SK-N-SH (cell line): ENCODE data around the gene AHCYL2. TPM values are rescaled to one million over a fixed set of nuclear protein-coding genes. Genes with fewer than 3 reads are reported as not detected.

Experiments used
- CTCF ChIA-PET: fragments of 300-600, 350-600 bp; formaldehyde crosslinking; extraction: SDS; loops from one replicate; lab custom pipeline; 2021; lab: Yijun Ruan, JAX
- POLR2A ChIA-PET: fragments of 350-600 bp; sonication (Branson Sonifier 250); formaldehyde crosslinking; extraction: SDS; loops from one replicate; lab custom pipeline; 2020; ENCODE audit warnings: antibody characterized with exemption, inconsistent platforms; lab: Yijun Ruan, JAX
- DNase-seq: peaks from one replicate; pipeline ENCODE4 v3.0.0; 2012
- H2AFZ ChIP-seq: fragments of 200-600 bp; sonication (generic); 2 replicates; pipeline ENCODE4 v1.8.1; 2016; ENCODE audit warnings: antibody characterized with exemption, mild to moderate bottlenecking, low read depth
- H3F3A ChIP-seq: fragments of 200-600 bp; sonication (generic); replicated peaks from 2 replicates; pipeline ENCODE3; 2016; ENCODE audit warnings: antibody characterized with exemption, mild to moderate bottlenecking; ENCODE audit not compliant: insufficient read depth
- H3K27ac ChIP-seq, 2 experiments: fragments of 200-500 bp in 1 of 2; fragments of 200-600 bp in 1 of 2; sonication (Bioruptor generic) in 1 of 2; sonication (generic), shearing (Covaris generic) in 1 of 2; 2 replicates each; pipeline versions ENCODE4 v1.5.1 to v1.6.1; 2014 to 2016; ENCODE audit warnings: low read depth in 2 of 2, inconsistent platforms in 1 of 2, low read length in 1 of 2, mild to moderate bottlenecking in 1 of 2, mixed read lengths in 1 of 2
- H3K27me3 ChIP-seq: fragments of 200-600 bp; sonication (generic), shearing (Covaris generic); 2 replicates; pipeline ENCODE4 v1.6.1; 2016; ENCODE audit warnings: mixed run types; ENCODE audit not compliant: insufficient read depth
- H3K36me3 ChIP-seq, 2 experiments: fragments of 200-500 bp in 1 of 2; fragments of 200-600 bp in 1 of 2; sonication (Bioruptor generic) in 1 of 2; sonication (generic) in 1 of 2; replicated peaks in 1 of 2; 2 replicates each; pipeline versions ENCODE3 to v1.5.1; 2014 to 2016; ENCODE audit warnings: low read length in 1 of 2, mild to moderate bottlenecking in 1 of 2; ENCODE audit not compliant: insufficient read depth in 2 of 2, control insufficient read depth in 1 of 2
- H3K4me1 ChIP-seq, 2 experiments: fragments of 200-500 bp in 1 of 2; fragments of 200-600 bp in 1 of 2; sonication (Bioruptor generic) in 1 of 2; sonication (generic), shearing (Covaris generic) in 1 of 2; 2 replicates each; pipeline versions ENCODE4 v1.5.1 to v1.6.1; 2014 to 2016; ENCODE audit warnings: low read depth in 1 of 2, low read length in 1 of 2, mixed run types in 1 of 2; ENCODE audit not compliant: insufficient read depth in 2 of 2, control insufficient read depth in 1 of 2
- H3K4me2 ChIP-seq: fragments of 200-600 bp; sonication (generic), shearing (Covaris generic); 2 replicates; pipeline ENCODE4 v1.6.1; 2017; ENCODE audit warnings: mixed run types
- H3K4me3 ChIP-seq, 2 experiments: fragments of 200-500 bp in 1 of 2; fragments of 200-600 bp in 1 of 2; sonication (Bioruptor generic) in 1 of 2; sonication (generic), shearing (Covaris generic) in 1 of 2; 2 replicates each; pipeline versions ENCODE4 v1.5.1 to v1.8.1; 2014 to 2016; ENCODE audit warnings: low read depth in 2 of 2, inconsistent platforms in 1 of 2, low read length in 1 of 2, mild to moderate bottlenecking in 1 of 2, mixed read lengths in 1 of 2, moderate library complexity in 1 of 2
- H3K79me2 ChIP-seq: fragments of 200-600 bp; sonication (generic); 2 replicates; pipeline ENCODE4 v1.8.1; 2017; ENCODE audit warnings: mild to moderate bottlenecking; ENCODE audit not compliant: insufficient read depth
- H3K9ac ChIP-seq: fragments of 200-600 bp; sonication (generic); 2 replicates; pipeline ENCODE4 v1.6.1; 2017; ENCODE audit warnings: mixed run types
- H3K9me2 ChIP-seq: fragments of 200-600 bp; sonication (generic); 2 replicates; pipeline ENCODE4 v1.6.1; 2017; ENCODE audit warnings: mixed run types
- H3K9me3 ChIP-seq: fragments of 200-600 bp; sonication (generic); 2 replicates; pipeline ENCODE4 v1.6.1; 2017; ENCODE audit warnings: mixed run types, mild to moderate bottlenecking, moderate library complexity
- H4K20me1 ChIP-seq: fragments of 200-600 bp; sonication (generic); 2 replicates; pipeline ENCODE4 v1.6.1; 2017; ENCODE audit warnings: mild to moderate bottlenecking, mixed run types; ENCODE audit not compliant: insufficient read depth
- EP300 ChIP-seq, 2 experiments: IDR thresholded peaks; 2 replicates each; pipeline versions ENCODE4 v1.4.0 to v1.6.1; 2012; ENCODE audit warnings: borderline replicate concordance in 1 of 2, low read depth in 1 of 2, low read length in 1 of 2
- FOSL2 ChIP-seq: IDR thresholded peaks from 2 replicates; pipeline ENCODE4 v1.4.0; 2012; ENCODE audit warnings: low read depth, mild to moderate bottlenecking, moderate library complexity, borderline replicate concordance
- FOXJ3 ChIP-seq: sonication (generic); formaldehyde crosslinking; IDR thresholded peaks from 2 replicates; pipeline ENCODE4 v1.5.1; 2020; ENCODE audit warnings: mild to moderate bottlenecking, missing genetic modification reagents
- GABPA ChIP-seq: IDR thresholded peaks from 2 replicates; pipeline ENCODE4 v1.4.0; 2012; ENCODE audit warnings: low read depth, mild to moderate bottlenecking
- GATA2 ChIP-seq: sonication (generic); formaldehyde crosslinking; IDR thresholded peaks from 2 replicates; pipeline ENCODE4 v1.5.0; 2020; ENCODE audit warnings: mild to moderate bottlenecking, missing genetic modification reagents
- JUND ChIP-seq: IDR thresholded peaks from 2 replicates; pipeline ENCODE4 v1.4.0; 2012
- MXI1 ChIP-seq: IDR thresholded peaks from 2 replicates; pipeline ENCODE4 v1.6.1; 2012; ENCODE audit warnings: mild to moderate bottlenecking, low read depth, low read length, improper control_type of control experiment
- POLR2AphosphoS5 ChIP-seq: IDR thresholded peaks from 2 replicates; pipeline ENCODE4 v1.6.1; 2012; ENCODE audit warnings: low read depth, low read length
- RCOR1 ChIP-seq: fragments of 150-350 bp; IDR thresholded peaks from 2 replicates; pipeline ENCODE4 v1.6.1; 2017; ENCODE audit warnings: antibody characterized with exemption, low read length
- RFX5 ChIP-seq: IDR thresholded peaks from 2 replicates; pipeline ENCODE4 v1.6.1; 2012; ENCODE audit warnings: mild to moderate bottlenecking, improper control_type of control experiment, low read length
- SIN3A ChIP-seq: IDR thresholded peaks from 2 replicates; pipeline ENCODE4 v1.6.1; 2012; ENCODE audit warnings: low read depth, mild to moderate bottlenecking, low read length, moderate library complexity, borderline replicate concordance
- TCF12 ChIP-seq: IDR thresholded peaks from 2 replicates; pipeline ENCODE4 v1.4.0; 2012
- YY1 ChIP-seq: IDR thresholded peaks from 2 replicates; pipeline ENCODE4 v1.4.0; 2012; ENCODE audit warnings: low read depth, mild to moderate bottlenecking
- WGBS: methylation state at CpG from one replicate; pipeline ENCODE4 v1.1.6; 2017; ENCODE audit warnings: low lambda C conversion rate; 5-methylcytosine and 5-hydroxymethylcytosine counted together
- polyA plus RNA-seq, 3 experiments: library from polyadenylated mRNA; depleted of rRNA; stranded (reverse); fragments of >200 nt; gene quantifications; 2 replicates each; pipeline ENCODE4 v1.2.3, GENCODE V29; 2012
- TF ChIP-seq, protein P1 (sequence below): IDR thresholded peaks from 2 replicates; pipeline ENCODE4 v1.4.0; 2012; ENCODE audit warnings: low read depth
- TF ChIP-seq, protein P2 (sequence below): fragments of 150-350 bp; IDR thresholded peaks from 2 replicates; pipeline ENCODE4 v1.6.1; 2017; ENCODE audit warnings: antibody characterized with exemption, low read length, low read depth, borderline replicate concordance
- TF ChIP-seq, protein P3 (sequence below): IDR thresholded peaks from 2 replicates; pipeline ENCODE4 v1.6.1; 2012; ENCODE audit warnings: mild to moderate bottlenecking, low read depth, low read length, moderate library complexity

The AHCYL2 gene
- polyA plus RNA-seq, 1 of the 3 experiments (the other 2 are of a cell fraction): 20.4 TPM

DNA sequence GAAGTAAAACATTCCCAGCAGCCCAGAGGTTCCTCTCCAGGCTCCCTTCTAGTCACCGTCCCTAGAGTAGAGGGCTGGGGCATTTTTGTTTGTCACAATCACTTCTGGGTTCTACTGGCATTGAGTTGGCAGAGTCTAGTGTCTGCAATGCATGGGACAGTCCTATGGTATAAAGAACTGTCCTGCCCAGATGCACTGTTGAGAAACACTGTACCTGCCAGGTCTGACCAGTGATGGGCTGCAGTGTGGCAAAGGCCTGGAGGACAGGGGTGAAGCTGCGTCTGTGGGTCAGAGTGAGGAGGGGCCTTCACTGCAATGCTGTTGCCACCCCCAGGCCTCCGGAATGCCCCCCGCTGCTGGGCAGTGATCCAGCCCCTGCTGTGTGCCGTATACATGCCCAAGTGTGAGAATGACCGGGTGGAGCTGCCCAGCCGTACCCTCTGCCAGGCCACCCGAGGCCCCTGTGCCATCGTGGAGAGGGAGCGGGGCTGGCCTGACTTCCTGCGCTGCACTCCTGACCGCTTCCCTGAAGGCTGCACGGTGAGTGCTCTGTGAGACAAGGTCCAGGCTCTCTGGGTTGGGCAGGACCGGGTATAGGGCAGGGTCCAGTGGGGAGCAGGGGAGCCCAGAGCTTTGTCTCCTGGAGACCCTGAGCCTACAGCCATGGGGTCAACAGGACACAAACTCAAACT is 21.6 kb upstream of the AHCYL2 start:
- Histone ChIP-seq H3K4me2 (no peak overlapping the region), H3K9me3 (no peaks in the 10 kb centered on the region), H3K4me3 (no peak overlapping the region), H2AFZ (no peak overlapping the region), H3K4me1 (no peaks in the 10 kb centered on the region), H3K9me2 (no peaks in the 10 kb centered on the region), H3K9ac (no peak overlapping the region), H3K79me2 (peaks cover 19% of the 10 kb centered on the region; the same call in 1 of the 2 replicates), H3K27ac (no peak overlapping the region), H3K36me3 (peaks cover 10 to 17% of the 10 kb centered on the region in 2 experiments), H3F3A (peaks cover 3% of the 10 kb centered on the region), H3K27me3 (no peaks in the 10 kb centered on the region), H4K20me1 (peaks cover 12% of the 10 kb centered on the region; the same call in 1 of the 2 replicates)
- CTCF ChIA-PET: interaction anchor here (1.0 to 14.2 kb wide), 6 partner anchors 8 to 442 kb away, joined by 4 to 385 read pairs (median 4); no protein-coding TSS in a partner anchor
- no peak for DNase-seq
- TF ChIP-seq SIN3A: no peak
- TF ChIP-seq JUND: no peak
- TF ChIP-seq MXI1: no peak
- TF ChIP-seq FOXJ3: no peak
- TF ChIP-seq, protein P1, sequence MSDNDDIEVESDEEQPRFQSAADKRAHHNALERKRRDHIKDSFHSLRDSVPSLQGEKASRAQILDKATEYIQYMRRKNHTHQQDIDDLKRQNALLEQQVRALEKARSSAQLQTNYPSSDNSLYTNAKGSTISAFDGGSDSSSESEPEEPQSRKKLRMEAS: no peak
- no peak for TF ChIP-seq POLR2AphosphoS5
- TF ChIP-seq YY1: no peak
- TF ChIP-seq RCOR1: no peak
- TF ChIP-seq, protein P2, sequence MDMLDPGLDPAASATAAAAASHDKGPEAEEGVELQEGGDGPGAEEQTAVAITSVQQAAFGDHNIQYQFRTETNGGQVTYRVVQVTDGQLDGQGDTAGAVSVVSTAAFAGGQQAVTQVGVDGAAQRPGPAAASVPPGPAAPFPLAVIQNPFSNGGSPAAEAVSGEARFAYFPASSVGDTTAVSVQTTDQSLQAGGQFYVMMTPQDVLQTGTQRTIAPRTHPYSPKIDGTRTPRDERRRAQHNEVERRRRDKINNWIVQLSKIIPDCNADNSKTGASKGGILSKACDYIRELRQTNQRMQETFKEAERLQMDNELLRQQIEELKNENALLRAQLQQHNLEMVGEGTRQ: no peak
- TF ChIP-seq, protein P3, sequence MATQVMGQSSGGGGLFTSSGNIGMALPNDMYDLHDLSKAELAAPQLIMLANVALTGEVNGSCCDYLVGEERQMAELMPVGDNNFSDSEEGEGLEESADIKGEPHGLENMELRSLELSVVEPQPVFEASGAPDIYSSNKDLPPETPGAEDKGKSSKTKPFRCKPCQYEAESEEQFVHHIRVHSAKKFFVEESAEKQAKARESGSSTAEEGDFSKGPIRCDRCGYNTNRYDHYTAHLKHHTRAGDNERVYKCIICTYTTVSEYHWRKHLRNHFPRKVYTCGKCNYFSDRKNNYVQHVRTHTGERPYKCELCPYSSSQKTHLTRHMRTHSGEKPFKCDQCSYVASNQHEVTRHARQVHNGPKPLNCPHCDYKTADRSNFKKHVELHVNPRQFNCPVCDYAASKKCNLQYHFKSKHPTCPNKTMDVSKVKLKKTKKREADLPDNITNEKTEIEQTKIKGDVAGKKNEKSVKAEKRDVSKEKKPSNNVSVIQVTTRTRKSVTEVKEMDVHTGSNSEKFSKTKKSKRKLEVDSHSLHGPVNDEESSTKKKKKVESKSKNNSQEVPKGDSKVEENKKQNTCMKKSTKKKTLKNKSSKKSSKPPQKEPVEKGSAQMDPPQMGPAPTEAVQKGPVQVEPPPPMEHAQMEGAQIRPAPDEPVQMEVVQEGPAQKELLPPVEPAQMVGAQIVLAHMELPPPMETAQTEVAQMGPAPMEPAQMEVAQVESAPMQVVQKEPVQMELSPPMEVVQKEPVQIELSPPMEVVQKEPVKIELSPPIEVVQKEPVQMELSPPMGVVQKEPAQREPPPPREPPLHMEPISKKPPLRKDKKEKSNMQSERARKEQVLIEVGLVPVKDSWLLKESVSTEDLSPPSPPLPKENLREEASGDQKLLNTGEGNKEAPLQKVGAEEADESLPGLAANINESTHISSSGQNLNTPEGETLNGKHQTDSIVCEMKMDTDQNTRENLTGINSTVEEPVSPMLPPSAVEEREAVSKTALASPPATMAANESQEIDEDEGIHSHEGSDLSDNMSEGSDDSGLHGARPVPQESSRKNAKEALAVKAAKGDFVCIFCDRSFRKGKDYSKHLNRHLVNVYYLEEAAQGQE: no peak
- TF ChIP-seq RFX5: no peak
- no peak for TF ChIP-seq EP300 (IDR thresholded peaks at IDR 0.05; ENCODE audit: borderline replicate concordance in 1 of 2, low read depth in 1 of 2, low read length in 1 of 2)
- no peak for TF ChIP-seq GABPA
- TF ChIP-seq TCF12: no peak
- TF ChIP-seq FOSL2: no peak
- TF ChIP-seq GATA2: no peak
- POLR2A ChIA-PET: no interaction called here
- WGBS: 74% methylated on average over 6 of the region's 14 CpGs
